Upper lobe of right lung (tissue), 1 donor: ENCODE measurements around the gene UEVLD. TPM values are rescaled to one million over a fixed set of nuclear protein-coding genes. Genes with fewer than 3 reads are reported as not detected.
A peak's percentile ranks its signal among the peaks of the same experiment; 100 is the strongest.

Source experiments
- ATAC-seq: fragments of 200-7000 bp; cut with Tn5 transposase; one replicate; pipeline ENCODE4 v1.9.1; 2020; ENCODE audit warnings: mild to moderate bottlenecking, moderate library complexity
- DNase-seq: peaks from one replicate; pipeline ENCODE4 v3.0.0-alpha.2; 2020
- H3K27ac ChIP-seq: fragments of 200-600 bp; one replicate; pipeline ENCODE4 v1.8.0; 2022
- H3K27me3 ChIP-seq: fragments of 200-600 bp; one replicate; pipeline ENCODE4 v1.8.0; 2022; ENCODE audit warnings: mild to moderate bottlenecking
- H3K36me3 ChIP-seq: fragments of 200-600 bp; one replicate; pipeline ENCODE4 v1.8.0; 2022
- H3K4me1 ChIP-seq: fragments of 200-600 bp; one replicate; pipeline ENCODE4 v1.8.0; 2022
- H3K4me3 ChIP-seq: fragments of 200-600 bp; one replicate; pipeline ENCODE4 v1.8.0; 2022; ENCODE audit warnings: mild to moderate bottlenecking
- H3K9me3 ChIP-seq: fragments of 200-600 bp; one replicate; pipeline ENCODE4 v1.8.0; 2022
- CTCF ChIP-seq: fragments of 200-600 bp; IDR thresholded peaks from one replicate; pipeline ENCODE4 v1.8.0; 2022; ENCODE audit warnings: antibody characterized with exemption
- intact Hi-C: fragments of 100-400 bp; cut with DNase I; formaldehyde crosslinking; loops from one replicate; pipeline ENCODE4 v1.11.0; 2022
- total RNA-seq: library from RNA; stranded (reverse); fragmentation: NEBNext Ultra II Directional; extraction: Animal tissue kit (Norgen Biotek cat#: 25700); gene quantifications from one replicate; pipeline ENCODE4 v1.2.1, GENCODE V29; 2021
- donor health status: DM: no; HTN: yes; CAD: no; lungs with severe emphysema.

UEVLD gene
- total RNA-seq, 1 donor from 2014 or later = 24.0 TPM

- ATAC-seq = no peak
- peaks cover 1% of the 10 kb centered on the region for H3K4me1 ChIP-seq
- intact Hi-C loops = no loop called here
Measured at GRCh38 chr11:18624161-18624560, 35.6 kb upstream of the UEVLD start.

GRCh38 chr11:18623707-18624106 lies 35.2 kb upstream of the UEVLD start:
- H3K36me3 ChIP-seq = no peaks in the 10 kb centered on the region
- H3K4me3 ChIP-seq = no peak overlapping the region
- no peaks in the 10 kb centered on the region for H3K9me3 ChIP-seq
- H3K27me3 ChIP-seq = no peaks in the 10 kb centered on the region
- no peak for TF ChIP-seq CTCF
- no peak overlapping the region for H3K27ac ChIP-seq
- DNase-seq = no peak
- intact Hi-C loops = no loop called here
- peaks cover 6% of the 10 kb centered on the region for H3K4me1 ChIP-seq
- ATAC-seq = no peak

More at GRCh38 chr11:18624161-18624560, 35.6 kb upstream of the UEVLD start:
- H3K36me3 ChIP-seq = no peaks in the 10 kb centered on the region
- no peak for TF ChIP-seq CTCF
- no peak overlapping the region for H3K4me3 ChIP-seq
- DNase-seq = no peak
- no peak overlapping the region for H3K27ac ChIP-seq
- H3K9me3 ChIP-seq = no peaks in the 10 kb centered on the region
- H3K27me3 ChIP-seq = no peaks in the 10 kb centered on the region

- H3K9me3 ChIP-seq = no peaks in the 10 kb centered on the region
- intact Hi-C loops = no loop called here
- H3K36me3 ChIP-seq = peaks cover 29% of the 10 kb centered on the region
- H3K27me3 ChIP-seq = no peaks in the 10 kb centered on the region
- peaks cover 13% of the 10 kb centered on the region for H3K4me1 ChIP-seq
- ATAC-seq (no peak), DNase-seq (no peak)
- peak overlapping the region; percentile 12 for H3K27ac ChIP-seq
- TF ChIP-seq CTCF = no peak
- peak overlapping the region; percentile 1 for H3K4me3 ChIP-seq
Measured at GRCh38 chr11:18618342-18619025, 29.9 kb upstream of the UEVLD start.

GRCh38 chr11:18617688-18618341 lies 29.3 kb upstream of the UEVLD start:
- Histone ChIP-seq H3K27me3 (no peaks in the 10 kb centered on the region), H3K9me3 (no peaks in the 10 kb centered on the region), H3K27ac (peak overlapping the region; percentile 12), H3K4me3 (peak overlapping the region; percentile 1), H3K36me3 (peaks cover 34% of the 10 kb centered on the region), H3K4me1 (peaks cover 13% of the 10 kb centered on the region)
- no peak for TF ChIP-seq CTCF
- ATAC-seq (no peak), DNase-seq (no peak)
- intact Hi-C loops = no loop called here

- DNase-seq = no peak
- H3K4me3 ChIP-seq = no peak overlapping the region
- H3K36me3 ChIP-seq = peaks cover 51% of the 10 kb centered on the region
- H3K27me3 ChIP-seq = no peaks in the 10 kb centered on the region
- TF ChIP-seq CTCF = no peak
- intact Hi-C loops = no loop called here
- H3K27ac ChIP-seq = no peak overlapping the region
- ATAC-seq = peak; percentile 47
- H3K9me3 ChIP-seq = no peaks in the 10 kb centered on the region
- peaks cover 13% of the 10 kb centered on the region for H3K4me1 ChIP-seq
Measured at GRCh38 chr11:18615628-18616392, 27.3 kb upstream of the UEVLD start.
